Ovary (tissue), 9 donors: ENCODE results near the gene DNA2. TPM values are rescaled to one million over a fixed set of nuclear protein-coding genes. Genes with fewer than 3 reads are reported as not detected.

ENCODE experiments used
- DNase-seq, 5 donors: peaks; one replicate each; pipeline ENCODE4 v3.0.0-alpha.2; 2019 to 2020
- H3K27ac ChIP-seq, 2 donors: fragments of 200-600 bp; one replicate each; pipeline versions ENCODE4 v1.5.1 to v1.8.0; 2019 to 2022
- H3K27me3 ChIP-seq: fragments of 200-600 bp; one replicate; pipeline ENCODE4 v1.8.0; 2022
- H3K36me3 ChIP-seq: fragments of 200-600 bp; sonication (generic); one replicate; pipeline ENCODE4 v1.5.1; 2019
- H3K4me1 ChIP-seq: one replicate; pipeline ENCODE4 v1.8.1; 2013; ENCODE audit warnings: mild to moderate bottlenecking, moderate library complexity; ENCODE audit not compliant: insufficient read depth
- H3K4me3 ChIP-seq: fragments of 200-600 bp; sonication (generic); one replicate; pipeline ENCODE4 v1.5.1; 2017
- H3K9me3 ChIP-seq, 2 donors: fragments of 200-600 bp in 1 of 2; sonication (generic) in 1 of 2; one replicate each; pipeline versions ENCODE4 v1.5.1 to v1.8.1; 2013 to 2019; ENCODE audit warnings: mild to moderate bottlenecking in 1 of 2, moderate library complexity in 1 of 2
- CTCF ChIP-seq, 3 donors: fragments of 450-650 bp in 2 of 3; fragments of 200-600 bp in 1 of 3; IDR thresholded peaks; one replicate each; pipeline versions ENCODE4 v1.5.1 to v1.8.0; 2016 to 2022; ENCODE audit warnings: antibody characterized with exemption in 3 of 3, mild to moderate bottlenecking in 1 of 3
- EP300 ChIP-seq: sonication (generic); formaldehyde crosslinking; IDR thresholded peaks from one replicate; pipeline ENCODE4 v1.6.1; 2017; ENCODE audit warnings: antibody characterized with exemption
- POLR2A ChIP-seq: fragments of 450-650 bp; IDR thresholded peaks from one replicate; pipeline ENCODE4 v1.6.1; 2017; ENCODE audit warnings: antibody characterized with exemption, mild to moderate bottlenecking, moderate library complexity
- WGBS, 3 donors: extraction: QIAGEN DNeasy Blood & Tissue Kit in 1 of 3; methylation state at CpG; one replicate each; pipeline versions ENCODE4 v1.1.5 to v1.1.7; 2013 to 2017; 5-methylcytosine and 5-hydroxymethylcytosine counted together
- intact Hi-C, 4 donors: fragments of 100-400 bp; cut with DNase I; formaldehyde crosslinking; loops; one replicate each; pipeline versions ENCODE4 v1.11.0 to v1.15.1; 2022 to 2023
- polyA plus RNA-seq, 2 donors: library from polyadenylated mRNA; stranded (reverse); fragments of 200-250 nt in 1 of 2; fragments of 350-450 nt in 1 of 2; fragmentation: Illumina TruSeq in 1 of 2; extraction: RNeasy Lipid Tissue Mini Kit (QIAGEN cat#74804) in 1 of 2; gene quantifications; one replicate each; pipeline ENCODE4 v1.2.3, GENCODE V29; 2013 to 2014
- total RNA-seq, 7 donors: library from RNA; depleted of rRNA in 2 of 7; stranded (reverse); fragments of >200 nt in 2 of 7; fragmentation: NEBNext Ultra II Directional in 3 of 7; extraction: Animal tissue kit (Norgen Biotek cat#: 25700) in 3 of 7; gene quantifications; one replicate each; pipeline versions ENCODE4 v1.1.0 to v1.2.4, GENCODE V29; 2016 to 2023
- donor health status: DM: no; HTN: no; CAD: no; lungs with moderate emphysema.
- donor health status: DM: no; HTN: no; CAD: no.
- donor health status: Bipolar disorder and iron deficiency.
- donor health status: DM: yes; HTN: yes; CAD: no.
- donor health status: DM: no; HTN: no; CAD: no.
- donor health status: DM: yes; HTN: yes; CAD: no.

The DNA2 gene
- total and polyA plus RNA-seq, 9 donors, result 1.0 to 3.8 (median 3.2) TPM

DNA sequence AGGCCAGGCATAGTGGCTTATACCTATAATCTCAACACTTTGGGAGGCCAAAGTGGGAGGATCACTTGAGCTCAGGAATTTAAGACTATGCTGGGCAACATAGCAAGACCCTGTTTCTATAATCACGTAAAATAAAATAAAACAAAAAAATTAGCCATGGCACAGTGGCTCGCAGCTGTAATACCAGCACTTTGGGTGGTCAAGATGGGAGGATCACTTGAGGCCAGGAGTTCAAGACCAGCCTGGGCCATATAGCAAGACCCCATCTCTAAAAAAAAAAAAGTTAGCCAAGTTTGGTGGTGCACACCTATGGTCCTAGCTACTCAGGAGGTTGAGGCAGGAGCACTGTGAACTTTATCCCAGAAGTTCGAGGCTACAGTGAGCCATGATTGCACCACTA is 30.9 kb downstream of the DNA2 start:
- 95 to 97% (median 97%) methylated on average over 3 of the region's 3 CpGs for WGBS, 3 donors
- Histone ChIP-seq H3K4me1 (no peaks in the 10 kb centered on the region), H3K9me3 (no peaks in the 10 kb centered on the region), H3K27me3 (no peaks in the 10 kb centered on the region), H3K36me3 (no peaks in the 10 kb centered on the region), H3K4me3 (no peak overlapping the region), H3K27ac (no peak overlapping the region)
- no peak for DNase-seq
- TF ChIP-seq CTCF (IDR thresholded peaks at IDR 0.05) (no peak), EP300 (no peak), POLR2A (no peak)
- intact Hi-C loops, result no loop called here

GRCh38 chr10:68435803-68436202 is 36.0 kb downstream of the DNA2 start:
- intact Hi-C loops, result no loop called here
- Histone ChIP-seq H3K36me3 (no peaks in the 10 kb centered on the region), H3K27me3 (no peaks in the 10 kb centered on the region), H3K27ac (no peak overlapping the region), H3K9me3 (no peaks in the 10 kb centered on the region), H3K4me1 (no peaks in the 10 kb centered on the region), H3K4me3 (no peak overlapping the region)
- TF ChIP-seq CTCF (IDR thresholded peaks at IDR 0.05) (no peak), EP300 (no peak), POLR2A (no peak)
- DNase-seq, result no peak

GRCh38 chr10:68434657-68435056 is 37.1 kb downstream of the DNA2 start:
- no peaks in the 10 kb centered on the region for H3K9me3 ChIP-seq
- TF ChIP-seq EP300 (no peak), CTCF (IDR thresholded peaks at IDR 0.05) (no peak), POLR2A (no peak)
- H3K4me3 ChIP-seq, result no peak overlapping the region
- 96 to 98% (median 97%) methylated on average over 4 of the region's 4 CpGs for WGBS, 3 donors
- no peaks in the 10 kb centered on the region for H3K4me1 ChIP-seq
- DNase-seq, result no peak
- no peaks in the 10 kb centered on the region for H3K27me3 ChIP-seq
- intact Hi-C loops, result no loop called here
- no peaks in the 10 kb centered on the region for H3K36me3 ChIP-seq
- H3K27ac ChIP-seq, result no peak overlapping the region

- H3K27me3 ChIP-seq, result no peaks in the 10 kb centered on the region
- H3K9me3 ChIP-seq, result no peaks in the 10 kb centered on the region
- no peak overlapping the region for H3K27ac ChIP-seq
- intact Hi-C loops, result no loop called here
- TF ChIP-seq CTCF (IDR thresholded peaks at IDR 0.05) (no peak), EP300 (no peak), POLR2A (no peak)
- H3K36me3 ChIP-seq, result no peaks in the 10 kb centered on the region
- no peaks in the 10 kb centered on the region for H3K4me1 ChIP-seq
- no peak overlapping the region for H3K4me3 ChIP-seq
- 85 to 89% (median 89%) methylated on average over 5 of the region's 5 CpGs for WGBS, 3 donors
- DNase-seq, result no peak
Observed at GRCh38 chr10:68428396-68429104, 43.2 kb downstream of the DNA2 start.
